Activated T-cell treated with anti-CD3 and anti-CD28 coated beads for 24 hours (primary cell): ENCODE results near the gene CFLAR.
"Not testable (repeated sequence)": the region's sequence is repeated elsewhere in the genome, so short reads cannot be mapped to it uniquely, and the experiment has no call there.

Source experiments
- DNase-seq: peaks from one replicate; pipeline ENCODE4 v3.0.0-alpha.2; 2020; ENCODE audit warnings: low read depth

Gene CFLAR

GRCh38 chr2:201183365-201183727 lies 67.4 kb downstream of the CFLAR start:
- no peak for DNase-seq

GRCh38 chr2:201183835-201184234 lies 67.9 kb downstream of the CFLAR start:
- not testable (repeated sequence) for DNase-seq

GRCh38 chr2:201184248-201184647 lies 68.3 kb downstream of the CFLAR start:
- DNase-seq: not testable (repeated sequence)

- DNase-seq: no peak
These were observed 69.9 kb downstream of the CFLAR start for GRCh38 chr2:201185863-201186262.

GRCh38 chr2:201186982-201187381 lies 71.0 kb downstream of the CFLAR start:
- DNase-seq: no peak

GRCh38 chr2:201188449-201188848 lies 72.5 kb downstream of the CFLAR start:
- no peak for DNase-seq

- no peak for DNase-seq
These were observed 75.3 kb downstream of the CFLAR start for GRCh38 chr2:201191132-201191875.

GRCh38 chr2:201194097-201194496 lies 78.1 kb downstream of the CFLAR start:
- DNase-seq: no peak

GRCh38 chr2:201195331-201195730 lies 79.4 kb downstream of the CFLAR start:
- DNase-seq: no peak

GRCh38 chr2:201196003-201196402 lies 80.0 kb downstream of the CFLAR start:
- no peak for DNase-seq

- no peak for DNase-seq
These were observed 80.8 kb downstream of the CFLAR start for GRCh38 chr2:201196803-201197202.

- no peak for DNase-seq
These were observed 81.8 kb downstream of the CFLAR start for GRCh38 chr2:201197781-201198180.

GRCh38 chr2:201199847-201200246 lies 83.9 kb downstream of the CFLAR start:
- DNase-seq: no peak

- no peak for DNase-seq
These were observed 84.4 kb downstream of the CFLAR start for GRCh38 chr2:201200345-201200744.

GRCh38 chr2:201201371-201201770 lies 85.4 kb downstream of the CFLAR start:
- no peak for DNase-seq

GRCh38 chr2:201203916-201204654 lies 88.1 kb downstream of the CFLAR start:
- no peak for DNase-seq

GRCh38 chr2:201204655-201205514 lies 88.9 kb downstream of the CFLAR start:
- DNase-seq: no peak

- DNase-seq: no peak
These were observed 89.5 kb downstream of the CFLAR start for GRCh38 chr2:201205515-201205849.

- no peak for DNase-seq
These were observed 92.7 kb downstream of the CFLAR start for GRCh38 chr2:201208563-201209252.

GRCh38 chr2:201215963-201216362 lies 100.0 kb downstream of the CFLAR start:
- DNase-seq: no peak

- no peak for DNase-seq
These were observed 101.0 kb downstream of the CFLAR start for GRCh38 chr2:201216918-201217317.

GRCh38 chr2:201218780-201219179 lies 102.8 kb downstream of the CFLAR start:
- DNase-seq: no peak
